Suprapubic skin (tissue), 3 donors: ENCODE data around the gene SLC25A25.
"Not testable (repeated sequence)": the region's sequence is repeated elsewhere in the genome, so short reads cannot be mapped to it uniquely, and the experiment has no call there.

Experiments
- CTCF ChIP-seq, 2 donors: fragments of 200-600 bp in 1 of 2; fragments of 450-650 bp in 1 of 2; sonication (generic) in 1 of 2; IDR thresholded peaks; one replicate each; pipeline ENCODE4 v1.5.1; 2016 to 2019; ENCODE audit warnings: antibody characterized with exemption in 2 of 2, mild to moderate bottlenecking in 1 of 2, moderate library complexity in 1 of 2
- EP300 ChIP-seq: sonication (generic); formaldehyde crosslinking; IDR thresholded peaks from one replicate; pipeline ENCODE4 v1.6.1; 2017; ENCODE audit warnings: antibody characterized with exemption
- POLR2A ChIP-seq, 2 donors: fragments of 450-650 bp; IDR thresholded peaks; one replicate each; pipeline ENCODE4 v1.6.1; 2017; ENCODE audit warnings: antibody characterized with exemption in 2 of 2, mild to moderate bottlenecking in 2 of 2, moderate library complexity in 2 of 2

GRCh38 chr9:128135561-128135960 is 67.5 kb downstream of the SLC25A25 start:
- not testable (repeated sequence) for TF ChIP-seq POLR2A (IDR thresholded peaks at IDR 0.05); CTCF (IDR thresholded peaks at IDR 0.05); EP300
